ENCODE measurements around the gene ABCC4.

DNA sequence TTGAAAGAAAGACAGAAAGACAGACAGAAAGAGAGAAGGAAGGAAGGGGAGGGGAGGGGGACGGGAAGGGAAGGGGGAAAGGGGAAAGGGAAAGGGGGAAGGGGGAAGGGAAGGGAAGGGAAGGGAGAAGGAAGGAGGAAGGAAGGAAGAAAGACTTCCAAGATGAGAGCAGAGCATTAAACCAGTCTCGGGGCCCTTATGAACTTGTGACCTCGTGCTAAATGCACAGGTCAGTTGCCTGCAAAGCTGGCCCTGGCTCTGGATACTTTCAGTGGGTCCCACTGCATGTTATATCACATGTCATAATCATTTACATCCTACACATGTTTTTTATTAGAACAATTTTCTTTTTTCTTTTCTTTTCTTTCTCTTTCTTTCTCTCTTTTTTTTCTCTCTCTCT, 24.2 kb upstream of the ABCC4 start:
- TF ChIP-seq EZH2 (IDR thresholded peaks at IDR 0.05; ENCODE audit: low read length, missing control alignments): no peak
- TF ChIP-seq, protein P1, sequence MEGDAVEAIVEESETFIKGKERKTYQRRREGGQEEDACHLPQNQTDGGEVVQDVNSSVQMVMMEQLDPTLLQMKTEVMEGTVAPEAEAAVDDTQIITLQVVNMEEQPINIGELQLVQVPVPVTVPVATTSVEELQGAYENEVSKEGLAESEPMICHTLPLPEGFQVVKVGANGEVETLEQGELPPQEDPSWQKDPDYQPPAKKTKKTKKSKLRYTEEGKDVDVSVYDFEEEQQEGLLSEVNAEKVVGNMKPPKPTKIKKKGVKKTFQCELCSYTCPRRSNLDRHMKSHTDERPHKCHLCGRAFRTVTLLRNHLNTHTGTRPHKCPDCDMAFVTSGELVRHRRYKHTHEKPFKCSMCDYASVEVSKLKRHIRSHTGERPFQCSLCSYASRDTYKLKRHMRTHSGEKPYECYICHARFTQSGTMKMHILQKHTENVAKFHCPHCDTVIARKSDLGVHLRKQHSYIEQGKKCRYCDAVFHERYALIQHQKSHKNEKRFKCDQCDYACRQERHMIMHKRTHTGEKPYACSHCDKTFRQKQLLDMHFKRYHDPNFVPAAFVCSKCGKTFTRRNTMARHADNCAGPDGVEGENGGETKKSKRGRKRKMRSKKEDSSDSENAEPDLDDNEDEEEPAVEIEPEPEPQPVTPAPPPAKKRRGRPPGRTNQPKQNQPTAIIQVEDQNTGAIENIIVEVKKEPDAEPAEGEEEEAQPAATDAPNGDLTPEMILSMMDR (conservative IDR thresholded peaks at IDR 0.05 in 1 of 2, IDR thresholded peaks at IDR 0.05 in 1 of 2; ENCODE audit: low read depth in 1 of 2, low read length in 2 of 2): no peak
